Trophoblast cell (in vitro differentiated cells and primary cell): ENCODE data around the gene ATP23.

Experiments
- DNase-seq, 2 donors: peaks; one replicate each; pipeline ENCODE4 v3.0.0-alpha.2; 2016
- H2AFZ ChIP-seq: 2 replicates; pipeline ENCODE4 v1.6.1; 2013; ENCODE audit warnings: low read length, moderate library complexity, mild to moderate bottlenecking; ENCODE audit not compliant: insufficient read depth, poor library complexity
- H2AK5ac ChIP-seq: 2 replicates; pipeline ENCODE4 v1.6.1; 2013; ENCODE audit warnings: mild to moderate bottlenecking, low read length
- H2BK120ac ChIP-seq: 2 replicates; pipeline ENCODE4 v1.6.1; 2013; ENCODE audit warnings: low read length, mild to moderate bottlenecking, moderate library complexity; ENCODE audit not compliant: insufficient read depth, poor library complexity
- H2BK12ac ChIP-seq: 2 replicates; pipeline ENCODE4 v1.6.1; 2013; ENCODE audit warnings: mild to moderate bottlenecking, low read length, moderate library complexity
- H2BK5ac ChIP-seq: 2 replicates; pipeline ENCODE4 v1.6.1; 2013; ENCODE audit warnings: low read length, low read depth, moderate library complexity, mild to moderate bottlenecking; ENCODE audit not compliant: poor library complexity
- H3K14ac ChIP-seq: 2 replicates; pipeline ENCODE4 v1.6.1; 2013; ENCODE audit warnings: mild to moderate bottlenecking, low read length
- H3K18ac ChIP-seq: 2 replicates; pipeline ENCODE4 v1.6.1; 2013; ENCODE audit warnings: mild to moderate bottlenecking, low read length
- H3K23ac ChIP-seq: 2 replicates; pipeline ENCODE4 v1.6.1; 2013; ENCODE audit warnings: low read length
- H3K27ac ChIP-seq: 2 replicates; pipeline ENCODE4 v1.5.1; 2013; ENCODE audit warnings: low read depth, mild to moderate bottlenecking, inconsistent platforms, low read length, moderate library complexity
- H3K27me3 ChIP-seq: 2 replicates; pipeline ENCODE4 v1.6.1; 2013; ENCODE audit warnings: inconsistent platforms, mild to moderate bottlenecking, low read length, moderate library complexity; ENCODE audit not compliant: insufficient read depth
- H3K36me3 ChIP-seq, 2 experiments: 1 replicate in 1 of 2; 2 replicates in 1 of 2; pipeline ENCODE4 v1.6.1; 2013; ENCODE audit warnings: low read length in 2 of 2, mild to moderate bottlenecking in 2 of 2, moderate library complexity in 1 of 2; ENCODE audit not compliant: insufficient read depth in 2 of 2, control insufficient read depth in 1 of 2
- H3K4ac ChIP-seq: 2 replicates; pipeline ENCODE4 v1.6.1; 2013; ENCODE audit warnings: low read depth, mild to moderate bottlenecking, low read length, moderate library complexity
- H3K4me1 ChIP-seq, 2 experiments: 1 replicate in 1 of 2; 2 replicates in 1 of 2; pipeline ENCODE4 v1.6.1; 2013; ENCODE audit warnings: low read length in 2 of 2, mild to moderate bottlenecking in 2 of 2, moderate library complexity in 1 of 2; ENCODE audit not compliant: insufficient read depth in 2 of 2, control insufficient read depth in 1 of 2
- H3K4me2 ChIP-seq: 2 replicates; pipeline ENCODE4 v1.6.1; 2013; ENCODE audit warnings: inconsistent platforms, mild to moderate bottlenecking, low read length, moderate library complexity
- H3K4me3 ChIP-seq: 2 replicates; pipeline ENCODE4 v1.5.1; 2013; ENCODE audit warnings: mild to moderate bottlenecking, low read depth, low read length, inconsistent platforms
- H3K79me1 ChIP-seq: one replicate; pipeline ENCODE4 v1.6.1; 2013; ENCODE audit warnings: low read length
- H3K79me2 ChIP-seq: 2 replicates; pipeline ENCODE4 v1.6.1; 2013; ENCODE audit warnings: low read length, mild to moderate bottlenecking; ENCODE audit not compliant: control insufficient read depth, insufficient read depth, poor library complexity
- H3K9ac ChIP-seq: 2 replicates; pipeline ENCODE4 v1.6.1; 2013; ENCODE audit warnings: mild to moderate bottlenecking, low read length
- H3K9me3 ChIP-seq: 2 replicates; pipeline ENCODE4 v1.6.1; 2013; ENCODE audit warnings: low read depth, mild to moderate bottlenecking, control low read depth, inconsistent platforms, low read length; ENCODE audit not compliant: insufficient read depth
- H4K12ac ChIP-seq: 2 replicates; pipeline ENCODE4 v1.6.1; 2013; ENCODE audit warnings: low read depth, mild to moderate bottlenecking, low read length, moderate library complexity
- H4K8ac ChIP-seq: 2 replicates; pipeline ENCODE4 v1.6.1; 2013; ENCODE audit warnings: low read depth, mild to moderate bottlenecking, low read length, moderate library complexity
- H4K91ac ChIP-seq: one replicate; pipeline ENCODE4 v1.6.1; 2013; ENCODE audit warnings: low read depth, mild to moderate bottlenecking, low read length, moderate library complexity
- WGBS: extraction: QIAGEN DNeasy Blood & Tissue Kit; methylation state at CpG from one replicate; pipeline ENCODE4 v1.1.7; 2013; ENCODE audit warnings: missing lambda C conversion rate; ENCODE audit not compliant: insufficient read length, insufficient coverage; ENCODE audit errors: extremely low coverage; 5-methylcytosine and 5-hydroxymethylcytosine counted together

Gene ATP23

GRCh38 chr12:57940052-57940914 lies 1.1 kb upstream of the ATP23 start:
- Histone ChIP-seq H2BK120ac (no peak overlapping the region), H3K9me3 (peaks cover 2% of the 10 kb centered on the region), H3K4me3 (no peak overlapping the region), H2AFZ (no peak overlapping the region), H3K27ac (no peak overlapping the region), H4K91ac (no peak overlapping the region), H3K79me2 (peaks cover 3% of the 10 kb centered on the region), H3K4me1 (no peaks in the 10 kb centered on the region), H3K36me3 (no peaks in the 10 kb centered on the region), H3K27me3 (no peaks in the 10 kb centered on the region), H3K79me1 (peaks cover 5% of the 10 kb centered on the region), H3K18ac (no peak overlapping the region), H2BK5ac (no peak overlapping the region), H4K12ac (no peak overlapping the region), H3K14ac (no peak overlapping the region), H3K4ac (no peak overlapping the region), H3K9ac (no peak overlapping the region), H2AK5ac (no peak overlapping the region), H3K23ac (no peak overlapping the region), H3K4me2 (peak overlapping the region; percentile 85), H2BK12ac (no peak overlapping the region), H4K8ac (no peak overlapping the region)
- DNase-seq = no peak
- no CpG with 5 or more reads among the region's 2 CpGs for WGBS

GRCh38 chr12:57940915-57941164 lies 527 bp upstream of the ATP23 start:
- peaks cover 3% of the 10 kb centered on the region for H3K79me2 ChIP-seq
- no peaks in the 10 kb centered on the region for H3K4me1 ChIP-seq
- H4K91ac ChIP-seq = no peak overlapping the region
- no peak overlapping the region for H3K14ac ChIP-seq
- H4K8ac ChIP-seq = peak overlapping the region; percentile 80
- WGBS = no CpG with 5 or more reads among the region's 4 CpGs
- DNase-seq = no peak
- H3K27ac ChIP-seq = no peak overlapping the region
- H3K9me3 ChIP-seq = peaks cover 2% of the 10 kb centered on the region
- peak overlapping the region; percentile 60 for H4K12ac ChIP-seq
- no peak overlapping the region for H3K18ac ChIP-seq
- H3K4me3 ChIP-seq = peak overlapping the region; percentile 78
- H3K4me2 ChIP-seq = peak overlapping the region; percentile 85
- H2AK5ac ChIP-seq = no peak overlapping the region
- H2BK5ac ChIP-seq = no peak overlapping the region
- no peaks in the 10 kb centered on the region for H3K27me3 ChIP-seq
- H3K4ac ChIP-seq = no peak overlapping the region
- H3K9ac ChIP-seq = peak overlapping the region; percentile 63
- no peak overlapping the region for H3K23ac ChIP-seq
- H2BK120ac ChIP-seq = no peak overlapping the region
- peaks cover 5% of the 10 kb centered on the region for H3K79me1 ChIP-seq
- H3K36me3 ChIP-seq = no peaks in the 10 kb centered on the region
- H2BK12ac ChIP-seq = no peak overlapping the region
- H2AFZ ChIP-seq = peak overlapping the region; percentile 58

- H3K4me1 ChIP-seq = no peaks in the 10 kb centered on the region
- H4K8ac ChIP-seq = no peak overlapping the region
- H3K27ac ChIP-seq = no peak overlapping the region
- no peaks in the 10 kb centered on the region for H3K36me3 ChIP-seq
- H2BK12ac ChIP-seq = no peak overlapping the region
- no peak overlapping the region for H4K12ac ChIP-seq
- no peak overlapping the region for H2AK5ac ChIP-seq
- H2BK5ac ChIP-seq = no peak overlapping the region
- H3K4ac ChIP-seq = no peak overlapping the region
- H3K23ac ChIP-seq = no peak overlapping the region
- no peak overlapping the region for H3K4me3 ChIP-seq
- peaks cover 3% of the 10 kb centered on the region for H3K79me2 ChIP-seq
- WGBS = no CpG with 5 or more reads among the region's 2 CpGs
- no peak overlapping the region for H2AFZ ChIP-seq
- no peak overlapping the region for H3K4me2 ChIP-seq
- no peak overlapping the region for H4K91ac ChIP-seq
- H3K9ac ChIP-seq = no peak overlapping the region
- no peak overlapping the region for H2BK120ac ChIP-seq
- no peak for DNase-seq
- H3K14ac ChIP-seq = no peak overlapping the region
- no peak overlapping the region for H3K18ac ChIP-seq
- H3K9me3 ChIP-seq = peaks cover 2% of the 10 kb centered on the region
- H3K27me3 ChIP-seq = no peaks in the 10 kb centered on the region
- H3K79me1 ChIP-seq = peaks cover 5% of the 10 kb centered on the region
Measured at GRCh38 chr12:57943438-57944080, 2.2 kb downstream of the ATP23 start.

- no peak overlapping the region for H4K12ac ChIP-seq
- H2BK5ac ChIP-seq = no peak overlapping the region
- no peak overlapping the region for H4K8ac ChIP-seq
- H3K23ac ChIP-seq = no peak overlapping the region
- no peaks in the 10 kb centered on the region for H3K36me3 ChIP-seq
- H3K79me2 ChIP-seq = peaks cover 3% of the 10 kb centered on the region
- no peak overlapping the region for H2BK12ac ChIP-seq
- H3K14ac ChIP-seq = no peak overlapping the region
- no peak overlapping the region for H3K9ac ChIP-seq
- H3K4me2 ChIP-seq = no peak overlapping the region
- H2AFZ ChIP-seq = no peak overlapping the region
- no peak overlapping the region for H4K91ac ChIP-seq
- no peak overlapping the region for H3K4ac ChIP-seq
- H3K27ac ChIP-seq = no peak overlapping the region
- no peak overlapping the region for H2AK5ac ChIP-seq
- no peak overlapping the region for H3K4me3 ChIP-seq
- H3K79me1 ChIP-seq = peaks cover 5% of the 10 kb centered on the region
- no peak overlapping the region for H2BK120ac ChIP-seq
- WGBS = no CpG with 5 or more reads among the region's 4 CpGs
- no peak for DNase-seq
- H3K27me3 ChIP-seq = no peaks in the 10 kb centered on the region
- H3K18ac ChIP-seq = no peak overlapping the region
- no peaks in the 10 kb centered on the region for H3K4me1 ChIP-seq
- peaks cover 2% of the 10 kb centered on the region for H3K9me3 ChIP-seq
Measured at GRCh38 chr12:57944313-57945023, 3.1 kb downstream of the ATP23 start.
